GM18519 (cell line): ENCODE results near the gene CRISPLD2.

Experiments used
- ATAC-seq: cut with Tn5 transposase; IDR thresholded peaks from one replicate; pipeline ENCODE4 v1.9.1; 2021; ENCODE audit warnings: mild to moderate bottlenecking, moderate library complexity; ENCODE audit not compliant: unreplicated experiment, low FRiP score

Gene CRISPLD2

GRCh38 chr16:84878770-84879169, 59.0 kb downstream of the CRISPLD2 start:
- ATAC-seq, result no peak

- no peak for ATAC-seq
These were observed 60.0 kb downstream of the CRISPLD2 start for GRCh38 chr16:84879569-84880487.

GRCh38 chr16:84881702-84882521, 62.1 kb downstream of the CRISPLD2 start:
- no peak for ATAC-seq

GRCh38 chr16:84883301-84883700, 63.5 kb downstream of the CRISPLD2 start:
- ATAC-seq, result no peak

- ATAC-seq, result no peak
These were observed 64.4 kb downstream of the CRISPLD2 start for GRCh38 chr16:84884246-84884595.

GRCh38 chr16:84884596-84885341, 65.0 kb downstream of the CRISPLD2 start:
- ATAC-seq, result no peak

GRCh38 chr16:84885342-84885910, 65.6 kb downstream of the CRISPLD2 start:
- no peak for ATAC-seq

GRCh38 chr16:84886497-84887090, 66.8 kb downstream of the CRISPLD2 start:
- ATAC-seq, result no peak

- ATAC-seq, result no peak
These were observed 67.4 kb downstream of the CRISPLD2 start for GRCh38 chr16:84887207-84887606.

- no peak for ATAC-seq
These were observed 68.7 kb downstream of the CRISPLD2 start for GRCh38 chr16:84888450-84888849.

- ATAC-seq, result no peak
These were observed 69.3 kb downstream of the CRISPLD2 start for GRCh38 chr16:84889066-84889465.

- no peak for ATAC-seq
These were observed 70.6 kb downstream of the CRISPLD2 start for GRCh38 chr16:84890427-84890826.

- no peak for ATAC-seq
These were observed 71.5 kb downstream of the CRISPLD2 start for GRCh38 chr16:84891149-84891795.

GRCh38 chr16:84892097-84892496, 72.3 kb downstream of the CRISPLD2 start:
- no peak for ATAC-seq

- no peak for ATAC-seq
These were observed 73.7 kb downstream of the CRISPLD2 start for GRCh38 chr16:84893467-84893848.

GRCh38 chr16:84893849-84894599, 74.2 kb downstream of the CRISPLD2 start:
- no peak for ATAC-seq

GRCh38 chr16:84895016-84895415, 75.2 kb downstream of the CRISPLD2 start:
- ATAC-seq, result no peak

GRCh38 chr16:84896847-84897246, 77.1 kb downstream of the CRISPLD2 start:
- ATAC-seq, result no peak

GRCh38 chr16:84897911-84898377, 78.2 kb downstream of the CRISPLD2 start:
- ATAC-seq, result no peak
